Ascending aorta (tissue), 2 donors: Measurements from ENCODE around the gene NLRP6. TPM values are rescaled to one million over a fixed set of nuclear protein-coding genes. Genes with fewer than 3 reads are reported as not detected.

Experiments
- DNase-seq, 2 donors: peaks; one replicate each; pipeline ENCODE4 v3.0.0-alpha.2; 2019; ENCODE audit warnings: low spot score in 2 of 2
- H3K27ac ChIP-seq, 2 donors: fragments of 200-600 bp; sonication (generic); one replicate each; pipeline ENCODE4 v1.5.1; 2016 to 2017; ENCODE audit warnings: mild to moderate bottlenecking in 1 of 2
- H3K27me3 ChIP-seq: fragments of 200-600 bp; sonication (generic); one replicate; pipeline ENCODE4 v1.5.1; 2017
- H3K36me3 ChIP-seq, 2 donors: fragments of 200-600 bp; sonication (generic); one replicate each; pipeline ENCODE4 v1.5.1; 2016
- H3K4me1 ChIP-seq, 2 donors: fragments of 200-600 bp; sonication (generic); one replicate each; pipeline ENCODE4 v1.5.1; 2016 to 2017; ENCODE audit warnings: mild to moderate bottlenecking in 1 of 2
- H3K4me3 ChIP-seq, 2 donors: fragments of 200-600 bp; sonication (generic); one replicate each; pipeline ENCODE4 v1.5.1; 2016 to 2017; ENCODE audit warnings: mild to moderate bottlenecking in 1 of 2
- H3K9me3 ChIP-seq, 2 donors: fragments of 200-600 bp; sonication (generic); one replicate each; pipeline ENCODE4 v1.5.1; 2016
- intact Hi-C: fragments of 100-400 bp; cut with DNase I; formaldehyde crosslinking; loops from one replicate; pipeline ENCODE4 v1.15.1; 2023
- total RNA-seq: library from RNA; depleted of rRNA; stranded (reverse); fragments of >200 nt; gene quantifications from one replicate; pipeline ENCODE4 v1.1.0, GENCODE V29; 2016
- TF ChIP-seq, protein P1 (sequence below), 3 experiments: fragments of 200-600 bp in 2 of 3; fragments of 450-650 bp in 1 of 3; sonication (generic) in 2 of 3; IDR thresholded peaks; one replicate each; pipeline ENCODE4 v1.5.1; 2016 to 2019; ENCODE audit warnings: antibody characterized with exemption in 3 of 3, mild to moderate bottlenecking in 1 of 3, moderate library complexity in 1 of 3

The NLRP6 gene
- total RNA-seq, 1 donor from 2014 or later: not detected

DNA sequence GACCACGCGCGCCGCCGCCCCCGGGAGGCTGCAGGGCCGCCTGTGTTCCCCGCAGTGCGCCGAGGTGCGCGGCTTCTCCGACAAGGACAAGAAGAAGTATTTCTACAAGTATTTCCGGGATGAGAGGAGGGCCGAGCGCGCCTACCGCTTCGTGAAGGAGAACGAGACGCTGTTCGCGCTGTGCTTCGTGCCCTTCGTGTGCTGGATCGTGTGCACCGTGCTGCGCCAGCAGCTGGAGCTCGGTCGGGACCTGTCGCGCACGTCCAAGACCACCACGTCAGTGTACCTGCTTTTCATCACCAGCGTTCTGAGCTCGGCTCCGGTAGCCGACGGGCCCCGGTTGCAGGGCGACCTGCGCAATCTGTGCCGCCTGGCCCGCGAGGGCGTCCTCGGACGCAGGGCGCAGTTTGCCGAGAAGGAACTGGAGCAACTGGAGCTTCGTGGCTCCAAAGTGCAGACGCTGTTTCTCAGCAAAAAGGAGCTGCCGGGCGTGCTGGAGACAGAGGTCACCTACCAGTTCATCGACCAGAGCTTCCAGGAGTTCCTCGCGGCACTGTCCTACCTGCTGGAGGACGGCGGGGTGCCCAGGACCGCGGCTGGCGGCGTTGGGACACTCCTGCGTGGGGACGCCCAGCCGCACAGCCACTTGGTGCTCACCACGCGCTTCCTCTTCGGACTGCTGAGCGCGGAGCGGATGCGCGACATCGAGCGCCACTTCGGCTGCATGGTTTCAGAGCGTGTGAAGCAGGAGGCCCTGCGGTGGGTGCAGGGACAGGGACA lies 2.7 kb downstream of the NLRP6 start:
- DNase-seq: peak in 1 of 2 donors; percentile 63
- H3K9me3 ChIP-seq: peaks cover 0 to 1% of the 10 kb centered on the region in 2 donors
- H3K4me1 ChIP-seq: no peaks in the 10 kb centered on the region
- H3K4me3 ChIP-seq: peak overlapping the region in 1 of 2 donors; percentile 53
- no peak overlapping the region for H3K27ac ChIP-seq
- TF ChIP-seq, protein P1, sequence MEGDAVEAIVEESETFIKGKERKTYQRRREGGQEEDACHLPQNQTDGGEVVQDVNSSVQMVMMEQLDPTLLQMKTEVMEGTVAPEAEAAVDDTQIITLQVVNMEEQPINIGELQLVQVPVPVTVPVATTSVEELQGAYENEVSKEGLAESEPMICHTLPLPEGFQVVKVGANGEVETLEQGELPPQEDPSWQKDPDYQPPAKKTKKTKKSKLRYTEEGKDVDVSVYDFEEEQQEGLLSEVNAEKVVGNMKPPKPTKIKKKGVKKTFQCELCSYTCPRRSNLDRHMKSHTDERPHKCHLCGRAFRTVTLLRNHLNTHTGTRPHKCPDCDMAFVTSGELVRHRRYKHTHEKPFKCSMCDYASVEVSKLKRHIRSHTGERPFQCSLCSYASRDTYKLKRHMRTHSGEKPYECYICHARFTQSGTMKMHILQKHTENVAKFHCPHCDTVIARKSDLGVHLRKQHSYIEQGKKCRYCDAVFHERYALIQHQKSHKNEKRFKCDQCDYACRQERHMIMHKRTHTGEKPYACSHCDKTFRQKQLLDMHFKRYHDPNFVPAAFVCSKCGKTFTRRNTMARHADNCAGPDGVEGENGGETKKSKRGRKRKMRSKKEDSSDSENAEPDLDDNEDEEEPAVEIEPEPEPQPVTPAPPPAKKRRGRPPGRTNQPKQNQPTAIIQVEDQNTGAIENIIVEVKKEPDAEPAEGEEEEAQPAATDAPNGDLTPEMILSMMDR (IDR thresholded peaks at IDR 0.05): no peak
- peaks cover 23% of the 10 kb centered on the region for H3K27me3 ChIP-seq
- no peaks in the 10 kb centered on the region for H3K36me3 ChIP-seq
- intact Hi-C loops: no loop called here

DNA sequence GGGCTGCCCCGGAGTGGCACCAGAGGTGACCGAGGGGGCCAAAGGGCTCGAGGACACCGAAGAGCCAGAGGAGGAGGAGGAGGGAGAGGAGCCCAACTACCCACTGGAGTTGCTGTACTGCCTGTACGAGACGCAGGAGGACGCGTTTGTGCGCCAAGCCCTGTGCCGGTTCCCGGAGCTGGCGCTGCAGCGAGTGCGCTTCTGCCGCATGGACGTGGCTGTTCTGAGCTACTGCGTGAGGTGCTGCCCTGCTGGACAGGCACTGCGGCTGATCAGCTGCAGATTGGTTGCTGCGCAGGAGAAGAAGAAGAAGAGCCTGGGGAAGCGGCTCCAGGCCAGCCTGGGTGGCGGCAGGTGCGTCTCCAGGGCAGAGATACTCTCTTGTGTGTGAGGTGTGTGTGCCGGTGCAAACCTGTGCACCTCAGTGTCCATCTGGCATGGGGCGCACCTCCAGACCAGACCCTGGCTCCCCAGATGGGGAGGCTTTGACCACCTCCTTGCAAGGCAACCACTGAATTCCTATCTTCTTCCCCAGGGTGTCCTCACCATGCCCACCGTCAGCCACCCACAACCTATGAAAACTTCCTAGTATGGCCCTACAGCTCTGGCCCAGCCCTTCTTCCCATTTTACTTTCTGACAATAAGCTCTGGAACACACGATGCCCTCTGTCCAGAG lies 3.4 kb downstream of the NLRP6 start:
- intact Hi-C loops: no loop called here
- Histone ChIP-seq H3K4me1 (no peaks in the 10 kb centered on the region), H3K9me3 (no peaks in the 10 kb centered on the region), H3K27me3 (peaks cover 23% of the 10 kb centered on the region), H3K4me3 (no peak overlapping the region), H3K27ac (no peak overlapping the region), H3K36me3 (no peaks in the 10 kb centered on the region)
- TF ChIP-seq, protein P1 (IDR thresholded peaks at IDR 0.05): no peak
- DNase-seq: no peak

DNA sequence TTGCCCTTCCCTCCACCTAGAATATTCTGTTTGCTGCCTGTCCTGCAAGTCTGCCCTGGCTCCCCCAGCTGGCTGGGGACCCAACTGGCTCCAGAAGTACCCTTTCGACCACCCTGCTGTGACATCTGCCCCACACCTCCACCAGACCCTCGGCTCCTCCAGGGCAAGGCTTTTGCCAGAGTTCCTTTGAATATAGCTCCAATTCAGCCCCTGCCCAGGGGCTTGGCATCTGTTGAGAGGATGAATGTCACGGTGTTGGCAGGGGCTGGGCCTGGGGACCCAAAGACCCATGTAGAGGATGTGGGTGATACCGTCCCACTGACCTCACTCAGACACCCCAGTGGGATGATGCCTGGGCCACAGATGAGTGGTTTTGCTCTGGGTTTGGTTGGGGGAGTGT lies 4.0 kb downstream of the NLRP6 start:
- TF ChIP-seq, protein P1 (IDR thresholded peaks at IDR 0.05): no peak
- peak in 1 of 2 donors; percentile 61 for DNase-seq
- Histone ChIP-seq H3K9me3 (no peaks in the 10 kb centered on the region), H3K27ac (no peak overlapping the region), H3K27me3 (peaks cover 23% of the 10 kb centered on the region), H3K4me3 (no peak overlapping the region), H3K4me1 (no peaks in the 10 kb centered on the region), H3K36me3 (no peaks in the 10 kb centered on the region)
- intact Hi-C loops: no loop called here

DNA sequence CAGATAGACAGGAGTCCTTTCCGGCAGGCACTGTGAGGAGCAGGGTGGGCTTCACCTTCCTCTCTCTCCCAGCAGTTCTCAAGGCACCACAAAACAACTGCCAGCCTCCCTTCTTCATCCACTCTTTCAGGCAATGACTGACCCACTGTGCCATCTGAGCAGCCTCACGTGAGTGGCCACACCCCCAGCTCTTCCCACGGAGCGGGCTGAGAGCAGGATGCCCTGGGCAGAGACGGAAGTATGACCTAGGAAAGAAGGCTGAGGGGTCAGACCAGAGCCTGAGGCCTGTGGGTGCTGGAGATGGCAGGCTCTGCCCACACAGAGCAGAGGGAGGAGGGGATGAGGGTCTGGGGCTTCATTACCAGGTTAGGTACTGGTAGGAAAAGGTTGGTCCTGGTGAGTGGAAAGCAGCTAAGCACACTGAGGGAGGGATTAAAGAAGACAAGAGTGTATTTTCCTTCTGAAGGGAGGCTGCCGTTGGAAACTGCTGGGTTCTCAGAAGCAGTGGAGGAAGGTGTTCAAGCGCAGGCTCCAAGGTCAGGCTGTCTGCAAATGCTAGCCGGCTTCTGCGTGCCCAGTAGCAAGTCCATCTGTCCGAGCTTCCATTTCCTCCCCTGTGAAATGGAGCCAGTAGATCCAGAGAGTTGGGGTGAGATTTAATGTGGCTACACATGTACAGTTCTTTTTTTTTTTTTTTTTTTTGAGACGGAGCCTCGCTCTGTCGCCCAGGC lies 4.6 kb downstream of the NLRP6 start:
- H3K27ac ChIP-seq: no peak overlapping the region
- TF ChIP-seq, protein P1 (IDR thresholded peaks at IDR 0.05): no peak
- intact Hi-C loops: no loop called here
- H3K9me3 ChIP-seq: no peaks in the 10 kb centered on the region
- peak in 1 of 2 donors; percentile 56 for DNase-seq
- H3K36me3 ChIP-seq: no peaks in the 10 kb centered on the region
- peaks cover 0 to under 1% of the 10 kb centered on the region in 2 donors for H3K4me1 ChIP-seq
- H3K4me3 ChIP-seq: no peak overlapping the region
- peaks cover 24% of the 10 kb centered on the region for H3K27me3 ChIP-seq

DNA sequence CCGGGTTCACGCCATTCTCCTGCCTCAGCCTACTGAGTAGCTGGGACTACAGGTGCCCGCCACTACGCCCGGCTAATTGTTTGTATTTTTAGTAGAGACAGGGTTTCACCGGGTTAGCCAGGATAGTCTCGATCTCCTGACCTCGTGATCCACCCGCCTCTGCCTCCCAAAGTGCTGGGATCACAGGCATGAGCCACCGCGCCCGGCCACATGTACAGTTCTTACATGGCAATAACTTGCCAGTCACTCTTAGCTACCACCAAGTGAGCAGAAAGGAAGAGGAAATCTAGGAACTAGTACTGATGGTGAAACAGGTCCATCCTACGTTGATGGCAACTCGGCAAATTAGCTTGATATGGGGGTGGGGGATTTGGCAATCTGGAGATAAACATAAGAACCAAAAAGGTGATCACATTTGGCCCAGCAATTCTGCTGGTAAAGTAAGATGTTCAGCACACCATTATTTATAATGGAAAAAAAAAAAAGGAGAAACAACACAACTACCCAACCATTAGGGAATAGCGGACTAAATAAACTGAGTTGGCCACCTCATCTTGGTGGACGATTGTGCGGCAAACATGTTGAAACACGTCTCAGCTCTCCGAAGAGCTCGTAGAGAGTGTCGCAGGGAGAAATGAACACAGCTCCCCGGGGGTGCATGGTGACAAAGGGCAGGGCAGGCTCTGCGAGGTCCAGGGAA lies 5.3 kb downstream of the NLRP6 start:
- intact Hi-C loops: no loop called here
- Histone ChIP-seq H3K9me3 (no peaks in the 10 kb centered on the region), H3K27me3 (peaks cover 24% of the 10 kb centered on the region), H3K36me3 (no peaks in the 10 kb centered on the region), H3K4me3 (no peak overlapping the region), H3K4me1 (peaks cover 5 to 6% of the 10 kb centered on the region in 2 donors), H3K27ac (no peak overlapping the region)
- DNase-seq: no peak
- TF ChIP-seq, protein P1 (IDR thresholded peaks at IDR 0.05): no peak
